Kidney capillary endothelial cell (primary cell): Measurements from ENCODE around the gene TBX1.
A peak's percentile ranks its signal among the peaks of the same experiment; 100 is the strongest.

Experiments
- DNase-seq: peaks from one replicate; pipeline ENCODE4 v3.0.0-alpha.2; 2018; ENCODE audit warnings: low spot score

Gene TBX1

GRCh38 chr22:19738664-19739447 lies 21.7 kb upstream of the TBX1 start:
- DNase-seq: no peak

- no peak for DNase-seq
Measured at GRCh38 chr22:19739448-19739895, 21.1 kb upstream of the TBX1 start.

- DNase-seq: no peak
Measured at GRCh38 chr22:19739911-19740449, 20.6 kb upstream of the TBX1 start.

GRCh38 chr22:19740586-19740985 lies 20.0 kb upstream of the TBX1 start:
- DNase-seq: no peak

DNA sequence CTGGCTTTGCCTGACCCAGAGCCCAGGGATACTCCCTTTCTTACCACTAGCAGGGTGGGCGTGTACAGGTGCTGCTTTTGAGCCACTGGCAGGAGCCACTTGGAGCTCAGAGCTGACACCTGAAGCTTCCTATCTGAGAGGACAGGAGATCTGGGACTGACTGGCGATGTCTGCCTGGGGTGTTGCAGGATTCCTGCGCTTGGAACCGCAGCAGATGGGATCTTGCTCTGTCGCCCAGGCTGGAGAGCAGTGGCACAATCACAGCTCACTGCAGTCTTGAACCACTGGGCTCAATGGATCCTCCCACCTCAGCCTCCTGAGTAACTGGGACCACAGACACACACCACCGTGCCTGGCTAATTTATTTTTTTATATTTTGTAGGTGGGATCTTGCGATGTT lies 19.5 kb upstream of the TBX1 start:
- no peak for DNase-seq

- DNase-seq: no peak
Measured at GRCh38 chr22:19742160-19743066, 18.2 kb upstream of the TBX1 start.

GRCh38 chr22:19743081-19743480 lies 17.5 kb upstream of the TBX1 start:
- DNase-seq: no peak

GRCh38 chr22:19743651-19744050 lies 16.9 kb upstream of the TBX1 start:
- DNase-seq: no peak

- DNase-seq: no peak
Measured at GRCh38 chr22:19744350-19745006, 16.1 kb upstream of the TBX1 start.

DNA sequence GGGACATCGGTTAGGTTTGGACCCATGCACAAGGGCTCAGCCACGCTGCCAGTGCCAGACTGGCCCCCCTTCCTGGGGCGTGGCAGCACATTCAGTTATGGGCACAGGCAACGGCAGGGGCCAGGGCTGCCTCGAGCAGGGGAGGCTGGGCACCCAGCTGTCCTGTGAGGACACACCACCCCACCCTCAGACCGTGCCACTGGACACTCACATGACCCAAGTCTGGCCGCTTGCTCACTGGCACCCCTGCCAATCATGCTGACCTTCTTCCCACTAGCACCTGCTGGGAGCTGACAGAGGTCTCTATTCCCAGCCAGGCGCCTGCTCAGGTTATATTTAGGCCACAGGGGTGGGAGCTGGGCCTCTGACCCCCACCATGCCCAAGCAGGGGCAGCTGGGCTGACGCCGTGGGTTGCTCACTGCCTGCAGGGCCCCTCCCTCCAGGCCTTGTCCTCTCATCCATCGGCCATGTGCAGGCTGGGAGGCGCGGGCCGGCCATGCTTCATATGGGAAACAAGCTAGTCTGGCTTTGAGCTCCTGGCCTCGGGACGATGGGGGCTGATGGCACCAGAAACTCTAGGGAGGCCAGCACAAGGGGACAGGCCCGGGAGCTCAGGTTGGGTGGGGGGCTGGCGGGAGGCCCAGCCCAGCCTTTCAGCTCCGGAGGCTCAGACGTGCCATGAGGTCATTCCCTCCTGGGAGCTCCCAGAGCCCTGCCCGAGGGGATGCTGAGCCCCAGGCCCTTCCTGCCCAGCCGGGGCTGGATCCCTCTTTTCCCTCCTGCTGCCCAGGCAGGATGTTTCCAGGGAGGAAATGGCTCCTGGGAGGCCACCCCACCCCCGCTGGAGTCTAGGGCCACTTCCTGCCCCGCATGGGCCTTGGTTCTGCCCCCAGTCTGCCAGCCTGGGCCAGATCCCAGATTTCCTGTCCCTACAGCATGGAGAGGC lies 15.2 kb upstream of the TBX1 start:
- peak; percentile 73 for DNase-seq

DNA sequence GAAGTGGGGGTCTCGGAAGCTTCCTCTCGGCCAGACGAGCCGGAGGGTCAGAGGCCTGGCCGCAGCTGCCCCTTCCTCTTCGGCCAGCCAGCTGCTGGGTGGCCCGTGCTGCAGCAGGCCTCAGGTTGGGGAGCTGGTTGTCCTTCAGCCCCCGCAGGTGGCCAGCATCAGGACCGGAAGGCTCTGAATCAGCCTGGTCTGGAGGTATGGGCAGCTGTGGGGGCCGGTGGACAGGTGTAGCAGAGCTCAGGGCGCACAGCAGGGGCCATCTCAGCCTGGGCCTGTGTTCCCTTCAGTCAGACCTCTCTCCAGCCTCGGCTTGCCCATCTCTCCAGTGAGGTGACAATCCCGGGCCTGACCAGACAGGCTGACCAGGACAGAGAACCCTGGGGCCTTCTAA lies 13.9 kb upstream of the TBX1 start:
- no peak for DNase-seq

DNA sequence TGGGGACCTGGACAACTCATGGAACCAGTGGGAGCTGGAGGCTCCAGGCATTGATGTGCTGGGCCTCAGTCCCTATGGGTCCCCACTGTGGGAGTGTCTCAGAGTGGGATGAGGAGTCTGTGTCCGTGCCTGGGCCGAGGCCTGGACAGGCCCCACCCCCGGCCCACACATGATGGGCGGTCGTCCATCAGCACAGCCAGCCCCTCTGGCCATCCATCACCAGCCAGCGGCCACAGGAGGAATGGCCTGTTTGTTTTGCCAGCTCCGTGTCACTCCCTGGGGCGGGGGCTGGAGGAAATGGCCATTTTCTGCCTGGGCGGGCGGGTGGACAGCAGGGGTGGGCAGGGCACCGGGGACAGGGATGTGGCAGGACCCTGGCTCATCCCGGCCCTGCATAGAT lies 13.0 kb upstream of the TBX1 start:
- no peak for DNase-seq

DNA sequence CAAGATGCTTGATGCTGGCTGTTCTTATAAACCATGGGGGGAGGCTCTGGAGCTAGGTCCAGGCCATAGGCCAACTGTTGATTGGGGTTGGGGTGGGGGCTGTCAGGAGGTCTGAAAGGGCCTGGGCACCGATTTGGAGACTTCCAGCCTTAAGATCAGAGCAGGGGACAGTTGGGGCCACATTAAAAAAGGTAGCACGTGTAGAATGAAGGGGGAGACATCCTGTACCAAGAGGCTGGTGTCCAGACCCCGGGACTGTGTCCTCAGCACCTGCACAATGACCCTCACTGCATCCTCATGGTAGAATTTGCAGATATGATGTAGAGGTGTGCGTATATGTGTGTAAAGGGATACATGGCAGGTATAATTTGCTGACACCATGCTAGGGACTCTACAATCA lies 12.4 kb upstream of the TBX1 start:
- no peak for DNase-seq

DNA sequence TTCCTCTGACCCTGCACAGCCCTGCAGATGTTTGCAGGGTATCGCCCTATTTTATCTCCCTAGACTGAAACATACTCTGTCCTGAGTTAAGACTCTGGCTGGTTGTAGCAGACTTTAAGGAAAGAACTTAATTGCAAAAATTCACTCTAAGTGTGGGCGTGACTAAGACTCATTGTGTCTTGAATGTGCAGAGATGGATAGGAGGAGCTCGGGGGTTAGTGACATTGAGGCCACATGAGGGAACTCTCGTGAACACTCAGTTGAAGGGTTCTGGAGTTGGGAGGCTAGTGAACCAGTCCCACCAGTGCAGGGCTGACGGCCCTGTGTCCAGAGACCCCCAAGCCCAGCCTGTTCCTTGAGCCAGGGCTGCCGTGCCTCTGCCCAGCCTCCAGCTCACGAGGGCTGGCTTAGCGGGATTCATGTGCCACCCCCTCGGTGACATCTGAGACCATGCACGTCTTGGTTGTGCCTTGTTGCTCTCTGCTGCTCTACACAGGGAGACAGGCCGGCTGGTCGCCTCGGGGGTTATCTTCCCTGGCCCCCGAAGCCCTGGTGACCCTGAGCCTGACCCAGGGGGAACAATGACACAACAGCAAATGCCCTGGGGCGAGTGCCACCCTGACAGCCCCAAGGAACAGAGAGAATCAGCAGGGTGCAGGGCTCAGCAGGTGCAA lies 11.4 kb upstream of the TBX1 start:
- no peak for DNase-seq

- DNase-seq: no peak
Measured at GRCh38 chr22:19749876-19750275, 10.7 kb upstream of the TBX1 start.

GRCh38 chr22:19750507-19751490 lies 9.8 kb upstream of the TBX1 start:
- no peak for DNase-seq

DNA sequence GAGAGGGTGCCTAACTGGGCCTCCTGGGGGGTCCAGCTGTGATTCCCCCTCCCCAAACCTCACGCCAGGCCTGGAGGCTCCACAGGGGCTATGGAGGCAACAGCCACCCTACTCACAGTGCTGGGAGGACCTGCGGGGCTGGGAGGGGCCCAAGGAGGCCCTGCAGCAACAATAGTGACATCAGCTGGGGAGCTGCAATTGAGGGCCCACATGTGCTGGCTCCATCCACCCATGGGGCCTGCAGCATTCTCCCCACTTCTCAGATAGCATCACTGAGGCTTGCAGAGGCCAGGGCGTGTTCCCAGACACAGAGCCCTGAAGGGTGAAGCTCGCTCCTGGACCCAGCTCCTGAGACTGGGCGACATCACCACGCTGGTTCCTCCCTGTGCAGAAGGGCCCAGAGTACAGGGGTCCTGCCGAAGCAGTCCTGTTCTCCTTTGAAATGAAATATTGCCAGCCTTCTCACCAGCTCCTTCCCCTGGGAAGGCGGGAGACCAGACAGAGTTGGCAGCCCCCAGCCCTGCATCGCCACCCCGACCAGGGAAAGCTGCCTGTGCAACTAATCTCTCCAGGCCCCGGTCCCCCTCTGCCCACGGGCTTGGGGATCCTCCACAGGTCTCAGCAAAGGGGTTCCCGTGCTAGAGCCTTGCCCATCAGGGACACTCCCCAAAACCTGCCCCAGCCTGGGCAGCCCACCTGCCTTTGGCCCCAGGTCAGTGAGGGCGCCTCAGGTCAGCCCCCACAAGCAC lies 8.9 kb upstream of the TBX1 start:
- no peak for DNase-seq

DNA sequence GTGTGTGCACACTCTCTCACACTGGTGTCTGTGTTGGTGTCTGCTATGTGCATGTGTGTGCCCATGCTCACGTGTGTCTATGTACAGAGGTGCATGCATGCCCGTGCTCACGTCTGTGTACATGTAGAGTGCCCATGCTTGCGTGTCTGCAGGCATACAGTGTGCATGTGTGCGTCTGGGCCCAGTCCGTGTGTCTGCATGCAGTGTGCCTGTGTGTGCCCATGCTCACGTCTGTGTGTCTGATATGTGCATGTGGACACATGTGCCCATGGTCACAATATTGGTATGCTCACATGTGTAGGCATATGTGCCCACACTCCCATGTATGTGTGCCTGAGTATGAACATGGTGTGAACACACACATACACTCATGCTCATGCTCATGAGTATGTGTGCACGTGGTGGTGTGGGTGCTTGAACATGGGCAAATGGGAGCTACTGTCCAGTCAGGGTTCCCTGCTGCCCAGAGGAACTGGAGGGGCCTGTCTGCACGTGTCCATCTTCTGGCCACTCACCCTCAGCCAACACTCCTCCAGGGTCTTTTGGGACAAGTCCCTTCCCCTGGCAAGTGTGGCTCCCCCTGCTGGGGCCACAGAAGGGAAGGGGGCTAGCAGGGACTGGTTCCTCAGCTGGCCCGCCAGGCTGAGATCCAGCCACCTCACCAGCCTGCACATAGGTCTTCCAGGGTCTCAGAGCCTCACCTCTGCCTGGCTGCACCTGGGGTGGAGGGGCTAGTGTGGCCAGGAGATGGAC lies 7.3 kb upstream of the TBX1 start:
- DNase-seq: no peak
